Vagina (tissue), 2 donors: ENCODE data around the gene NFE2L1. TPM values are rescaled to one million over a fixed set of nuclear protein-coding genes. Genes with fewer than 3 reads are reported as not detected.
A peak's percentile ranks its signal among the peaks of the same experiment; 100 is the strongest.
"Not testable (repeated sequence)": the region's sequence is repeated elsewhere in the genome, so short reads cannot be mapped to it uniquely, and the experiment has no call there.

Experiments
- DNase-seq, 2 donors: peaks; one replicate each; pipeline ENCODE4 v3.0.0-alpha.2; 2017; ENCODE audit errors: extremely low spot score in 2 of 2
- H3K27ac ChIP-seq: fragments of 200-600 bp; sonication (generic); one replicate; pipeline ENCODE4 v1.5.1; 2019
- H3K27me3 ChIP-seq: fragments of 200-600 bp; sonication (generic); one replicate; pipeline ENCODE4 v1.5.1; 2019
- H3K36me3 ChIP-seq, 2 donors: fragments of 200-600 bp; sonication (generic); one replicate each; pipeline ENCODE4 v1.5.1; 2017 to 2019
- H3K4me1 ChIP-seq: fragments of 200-600 bp; sonication (generic); one replicate; pipeline ENCODE4 v1.5.1; 2019
- H3K4me3 ChIP-seq, 2 donors: fragments of 200-600 bp; sonication (generic); 1 replicate in 1 of 2; 2 replicates in 1 of 2; pipeline ENCODE4 v1.5.1; 2016 to 2019
- H3K9me3 ChIP-seq: fragments of 200-600 bp; sonication (generic); one replicate; pipeline ENCODE4 v1.5.1; 2019
- CTCF ChIP-seq, 3 experiments: fragments of 450-650 bp in 2 of 3; fragments of 200-600 bp in 1 of 3; sonication (generic) in 1 of 3; IDR thresholded peaks; one replicate each; pipeline ENCODE4 v1.5.1; 2017 to 2019; ENCODE audit warnings: antibody characterized with exemption in 3 of 3, mild to moderate bottlenecking in 2 of 3, moderate library complexity in 2 of 3
- POLR2A ChIP-seq, 2 donors: fragments of 450-650 bp; IDR thresholded peaks; one replicate each; pipeline ENCODE4 v1.6.1; 2017; ENCODE audit warnings: antibody characterized with exemption in 2 of 2, mild to moderate bottlenecking in 2 of 2, moderate library complexity in 2 of 2
- POLR2AphosphoS5 ChIP-seq, 2 donors: sonication (generic); formaldehyde crosslinking; IDR thresholded peaks; one replicate each; pipeline ENCODE4 v1.9.0; 2017; ENCODE audit warnings: antibody characterized with exemption in 2 of 2, mild to moderate bottlenecking in 2 of 2, low read depth in 1 of 2; ENCODE audit not compliant: insufficient read depth in 1 of 2
- intact Hi-C: fragments of 100-400 bp; cut with DNase I; formaldehyde crosslinking; loops from one replicate; pipeline ENCODE4 v1.15.1; 2023
- total RNA-seq: library from RNA; depleted of rRNA; stranded (reverse); fragments of >200 nt; gene quantifications from one replicate; pipeline ENCODE4 v1.2.3, GENCODE V29; 2016

Gene NFE2L1
- total RNA-seq, 1 donor from 2014 or later = 190 TPM

GRCh38 chr17:48014595-48015111 lies 33.5 kb upstream of the NFE2L1 start:
- H3K27ac ChIP-seq = no peak overlapping the region
- TF ChIP-seq POLR2A (IDR thresholded peaks at IDR 0.05) = no peak
- no peak for TF ChIP-seq POLR2AphosphoS5 (IDR thresholded peaks at IDR 0.05; ENCODE audit: insufficient read depth in 1 of 2, low read depth in 1 of 2)
- no peak for TF ChIP-seq CTCF (IDR thresholded peaks at IDR 0.05)
- H3K4me1 ChIP-seq = peaks cover 12% of the 10 kb centered on the region
- no peak overlapping the region for H3K4me3 ChIP-seq
- no peaks in the 10 kb centered on the region for H3K27me3 ChIP-seq
- no peaks in the 10 kb centered on the region for H3K36me3 ChIP-seq
- intact Hi-C loops = loop anchor here (5.0 kb wide), 1 partner anchor 37 kb away; no protein-coding TSS in a partner anchor
- no peak for DNase-seq
- H3K9me3 ChIP-seq = no peaks in the 10 kb centered on the region

- intact Hi-C loops = loop anchor here (5.0 kb wide), 1 partner anchor 39 kb away; no protein-coding TSS in a partner anchor
- H3K27me3 ChIP-seq = no peaks in the 10 kb centered on the region
Measured at GRCh38 chr17:48016112-48016511, 32.0 kb upstream of the NFE2L1 start.

GRCh38 chr17:48017817-48018158 lies 30.4 kb upstream of the NFE2L1 start:
- not testable (repeated sequence) for H3K4me1 ChIP-seq, H3K27ac ChIP-seq, H3K4me3 ChIP-seq, DNase-seq, H3K27me3 ChIP-seq, H3K36me3 ChIP-seq, H3K9me3 ChIP-seq
- intact Hi-C loops = loop anchor here (5.0 kb wide), 1 partner anchor 40 kb away; no protein-coding TSS in a partner anchor

More at GRCh38 chr17:48016112-48016511, 32.0 kb upstream of the NFE2L1 start:
- DNase-seq = no peak
- H3K27ac ChIP-seq = no peak overlapping the region
- no peak overlapping the region for H3K4me3 ChIP-seq
- no peaks in the 10 kb centered on the region for H3K36me3 ChIP-seq
- no peak for TF ChIP-seq CTCF (IDR thresholded peaks at IDR 0.05)
- TF ChIP-seq POLR2AphosphoS5 (IDR thresholded peaks at IDR 0.05; ENCODE audit: insufficient read depth in 1 of 2, low read depth in 1 of 2) = no peak
- no peak for TF ChIP-seq POLR2A (IDR thresholded peaks at IDR 0.05)
- no peaks in the 10 kb centered on the region for H3K9me3 ChIP-seq
- H3K4me1 ChIP-seq = peaks cover 12% of the 10 kb centered on the region

- Histone ChIP-seq H3K27me3 (no peaks in the 10 kb centered on the region), H3K9me3 (no peaks in the 10 kb centered on the region), H3K36me3 (no peaks in the 10 kb centered on the region), H3K4me1 (peaks cover 35% of the 10 kb centered on the region), H3K4me3 (no peak overlapping the region), H3K27ac (no peak overlapping the region)
- DNase-seq = no peak
- no peak for TF ChIP-seq POLR2A (IDR thresholded peaks at IDR 0.05)
- TF ChIP-seq POLR2AphosphoS5 (IDR thresholded peaks at IDR 0.05; ENCODE audit: insufficient read depth in 1 of 2, low read depth in 1 of 2) = no peak
- no peak for TF ChIP-seq CTCF (IDR thresholded peaks at IDR 0.05)
- intact Hi-C loops = loop anchor here (5.0 to 10.0 kb wide), 3 partner anchors 77 to 573 kb away; partner anchors contain the start of genes HOXB3, HOXB5 and PNPO
Measured at GRCh38 chr17:48021934-48022333, 26.2 kb upstream of the NFE2L1 start.

- peak overlapping the region in 1 of 2 donors; percentile 49 for H3K4me3 ChIP-seq
- TF ChIP-seq POLR2AphosphoS5 (IDR thresholded peaks at IDR 0.05; ENCODE audit: insufficient read depth in 1 of 2, low read depth in 1 of 2) = no peak
- no peak for TF ChIP-seq CTCF (IDR thresholded peaks at IDR 0.05)
- no peak for TF ChIP-seq POLR2A (IDR thresholded peaks at IDR 0.05)
- no peaks in the 10 kb centered on the region for H3K9me3 ChIP-seq
- no peaks in the 10 kb centered on the region for H3K36me3 ChIP-seq
- no peaks in the 10 kb centered on the region for H3K27me3 ChIP-seq
- no peak for DNase-seq
- peaks cover 38% of the 10 kb centered on the region for H3K4me1 ChIP-seq
- no peak overlapping the region for H3K27ac ChIP-seq
- intact Hi-C loops = loop anchor here (5.0 to 10.0 kb wide), 3 partner anchors 78 to 572 kb away; partner anchors contain the start of genes HOXB3, HOXB5 and PNPO
Measured at GRCh38 chr17:48022901-48023300, 25.3 kb upstream of the NFE2L1 start.
